ENCODE results near the gene GPR84. TPM values are rescaled to one million over a fixed set of nuclear protein-coding genes. Genes with fewer than 3 reads are reported as not detected.

Gene GPR84
- total and polyA plus RNA-seq, 9 of the 15 experiments (the other 6 are each of a cell fraction or from before 2014, with no cell fraction given): 0.07 to 0.18 (median 0.11) TPM; not detected in 5

DNA sequence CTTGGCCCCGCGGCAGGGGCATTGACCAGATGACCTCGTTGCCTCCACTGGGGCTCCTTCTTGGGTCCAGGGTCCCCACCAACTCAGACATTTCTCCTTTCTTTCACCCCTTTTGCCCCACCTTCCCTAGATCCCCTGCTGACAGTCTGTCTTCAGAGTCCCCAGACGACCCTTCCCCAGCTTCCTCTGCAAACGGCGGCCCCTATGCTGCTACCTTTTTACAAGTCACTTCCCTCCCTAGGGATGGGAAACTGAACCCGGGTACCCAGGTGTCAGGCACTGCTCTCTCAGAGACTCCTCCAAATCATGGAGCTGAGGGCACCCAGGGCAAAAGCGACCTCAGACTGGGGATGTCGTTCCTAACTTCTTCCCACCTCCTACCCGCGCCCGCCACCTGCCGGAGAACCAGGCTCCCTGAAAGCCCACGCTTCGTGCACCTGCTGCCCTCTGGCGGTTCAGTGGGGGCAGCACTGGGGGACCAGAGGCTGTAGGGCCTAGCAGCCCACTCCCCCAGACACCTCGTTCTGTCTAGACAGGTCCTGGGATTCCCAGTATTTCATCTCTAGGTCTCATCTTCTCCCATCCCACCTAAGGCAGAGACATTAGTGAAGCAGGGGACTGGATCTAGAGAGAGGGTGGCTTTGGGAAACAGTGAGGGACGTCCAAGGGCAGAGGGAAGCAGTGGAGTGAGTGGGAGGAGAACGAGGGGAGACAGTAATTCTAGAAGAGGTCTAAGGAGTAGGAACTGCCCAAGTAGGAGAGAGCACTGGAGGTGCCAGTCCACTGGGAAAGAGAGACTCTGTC lies 15.3 kb upstream of the GPR84 start (continued):
- TF ChIP-seq ZBTB40 (IDR thresholded peaks at IDR 0.05): no peak
- TF ChIP-seq ZBTB40 (CRISPR knock-in tag; IDR thresholded peaks at IDR 0.05): no peak
- no peak for TF ChIP-seq NR0B1 (IDR thresholded peaks at IDR 0.05; ENCODE audit: partially characterized antibody)
- peak; percentile 79; the same call in 1 of the 2 replicates for TF ChIP-seq CTBP1 (IDR thresholded peaks at IDR 0.05; ENCODE audit: borderline replicate concordance)
- TF ChIP-seq ARID3A (IDR thresholded peaks at IDR 0.05; ENCODE audit: borderline replicate concordance, low read depth, low read length): no peak
- TF ChIP-seq NCOR1 (IDR thresholded peaks at IDR 0.05): peak; percentile 66
- TF ChIP-seq RFX1 (IDR thresholded peaks at IDR 0.05): no peak
- TF ChIP-seq PKNOX1 (IDR thresholded peaks at IDR 0.05): 0 out of 2 replicates have a peak, but pooled peaks have one; percentile 36
- peak; percentile 60; the same call in 1 of the 2 replicates for TF ChIP-seq ZNF512 (tag; IDR thresholded peaks at IDR 0.05)

Measured in K562 (cell line).